Stimulated activated CD4-positive, alpha-beta T cell treated with anti-CD3 and anti-CD28 coated beads, Interleukin-4, amount 100 ng/mL, for 1 hour (primary cell): Measurements from ENCODE around the gene SH3PXD2B.
A peak's percentile ranks its signal among the peaks of the same experiment; 100 is the strongest.

ENCODE experiments used
- DNase-seq: peaks from one replicate; pipeline ENCODE4 v3.0.0-alpha.2; 2020

The SH3PXD2B gene

GRCh38 chr5:172452398-172453205, 1.7 kb downstream of the SH3PXD2B start:
- DNase-seq, result no peak

GRCh38 chr5:172451771-172452197, 2.5 kb downstream of the SH3PXD2B start:
- DNase-seq, result no peak

- DNase-seq, result peak; percentile 47
Observed at GRCh38 chr5:172450861-172451695, 3.2 kb downstream of the SH3PXD2B start.

- DNase-seq, result no peak
Observed at GRCh38 chr5:172450453-172450852, 3.9 kb downstream of the SH3PXD2B start.

GRCh38 chr5:172448999-172449398, 5.3 kb downstream of the SH3PXD2B start:
- no peak for DNase-seq

- no peak for DNase-seq
Observed at GRCh38 chr5:172447646-172448365, 6.5 kb downstream of the SH3PXD2B start.

GRCh38 chr5:172446336-172447051, 7.8 kb downstream of the SH3PXD2B start:
- no peak for DNase-seq

- DNase-seq, result no peak
Observed at GRCh38 chr5:172445866-172446265, 8.5 kb downstream of the SH3PXD2B start.

GRCh38 chr5:172444626-172445365, 9.5 kb downstream of the SH3PXD2B start:
- DNase-seq, result no peak

GRCh38 chr5:172444110-172444510, 10.2 kb downstream of the SH3PXD2B start:
- no peak for DNase-seq

GRCh38 chr5:172443441-172444109, 10.8 kb downstream of the SH3PXD2B start:
- peak; percentile 56 for DNase-seq

GRCh38 chr5:172442592-172442991, 11.7 kb downstream of the SH3PXD2B start:
- DNase-seq, result no peak

- DNase-seq, result no peak
Observed at GRCh38 chr5:172441262-172441751, 13.0 kb downstream of the SH3PXD2B start.

- DNase-seq, result no peak
Observed at GRCh38 chr5:172440486-172440885, 13.8 kb downstream of the SH3PXD2B start.

- DNase-seq, result no peak
Observed at GRCh38 chr5:172439785-172440477, 14.4 kb downstream of the SH3PXD2B start.

- no peak for DNase-seq
Observed at GRCh38 chr5:172438319-172438668, 16.0 kb downstream of the SH3PXD2B start.

- DNase-seq, result no peak
Observed at GRCh38 chr5:172437445-172438318, 16.6 kb downstream of the SH3PXD2B start.

- DNase-seq, result no peak
Observed at GRCh38 chr5:172436879-172437369, 17.4 kb downstream of the SH3PXD2B start.
